HG03045 (cell line): ENCODE results near the gene PPP1CB.
A peak's percentile ranks its signal among the peaks of the same experiment; 100 is the strongest.

Experiments used
- ATAC-seq: cut with Tn5 transposase; IDR thresholded peaks from one replicate; pipeline ENCODE4 v1.9.1; 2021; ENCODE audit warnings: mild to moderate bottlenecking, moderate library complexity; ENCODE audit not compliant: unreplicated experiment

The PPP1CB gene

DNA sequence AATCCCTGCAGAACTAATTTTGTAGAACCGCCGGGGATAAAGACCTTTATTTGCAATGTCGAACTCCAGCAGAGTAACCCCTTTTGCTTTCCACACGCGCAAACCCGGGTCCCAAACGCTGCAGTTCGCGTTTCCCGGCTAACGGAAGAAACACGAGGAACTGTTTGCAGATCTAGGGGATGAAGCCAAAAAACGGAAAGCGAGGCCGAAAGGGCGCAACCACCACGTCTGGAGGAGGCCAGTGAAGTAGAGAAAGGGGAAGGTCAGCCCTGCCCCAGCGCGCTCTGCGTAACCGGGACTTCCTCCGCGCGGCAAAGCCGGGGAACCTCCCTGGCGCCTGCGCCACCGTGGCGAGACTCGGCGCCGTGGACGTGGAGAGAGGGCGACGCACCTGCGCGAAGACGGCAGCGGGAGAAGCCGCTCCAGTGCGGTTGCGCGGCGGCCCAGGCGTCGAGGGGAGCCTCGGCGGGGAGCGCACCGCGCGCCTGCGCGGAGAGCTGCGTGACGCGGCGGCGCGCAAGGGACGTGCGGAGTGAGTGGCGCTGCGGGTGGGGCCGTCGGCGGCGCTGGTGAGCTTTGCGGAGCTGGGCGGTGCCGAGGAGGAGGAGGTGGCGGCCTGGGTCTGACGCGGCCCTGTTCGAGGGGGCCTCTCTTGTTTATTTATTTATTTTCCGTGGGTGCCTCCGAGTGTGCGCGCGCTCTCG is at the start of gene PPP1CB:
TSS of gene PPP1CB (plus strand) at position 579 of the 704 bp plus-strand sequence. CDS start 295 bp downstream, outside the sequence.
- ATAC-seq: peak; percentile 89

DNA sequence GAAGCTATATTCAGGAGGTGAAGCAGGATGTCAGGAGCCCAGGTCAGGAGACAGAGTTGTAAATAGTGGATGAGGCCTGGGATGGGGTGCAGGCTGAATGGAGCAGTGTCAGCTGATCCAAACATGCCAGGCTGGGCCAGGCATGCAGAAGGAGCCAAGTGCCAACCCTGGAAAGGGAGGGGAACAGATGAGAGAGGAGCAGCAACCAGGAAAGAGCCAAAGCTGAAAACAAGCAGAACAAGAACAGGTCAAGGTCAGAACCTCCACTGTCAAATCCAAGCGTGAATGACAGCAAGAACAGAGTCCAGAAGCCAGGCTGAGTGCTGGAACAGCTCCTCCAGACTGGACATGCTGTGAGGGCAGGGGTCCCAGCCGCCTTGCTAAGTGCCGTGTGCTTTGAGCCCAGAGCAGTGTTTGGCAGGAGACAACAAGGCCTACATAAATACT is 49.2 kb upstream of the PPP1CB start:
- ATAC-seq: no peak

DNA sequence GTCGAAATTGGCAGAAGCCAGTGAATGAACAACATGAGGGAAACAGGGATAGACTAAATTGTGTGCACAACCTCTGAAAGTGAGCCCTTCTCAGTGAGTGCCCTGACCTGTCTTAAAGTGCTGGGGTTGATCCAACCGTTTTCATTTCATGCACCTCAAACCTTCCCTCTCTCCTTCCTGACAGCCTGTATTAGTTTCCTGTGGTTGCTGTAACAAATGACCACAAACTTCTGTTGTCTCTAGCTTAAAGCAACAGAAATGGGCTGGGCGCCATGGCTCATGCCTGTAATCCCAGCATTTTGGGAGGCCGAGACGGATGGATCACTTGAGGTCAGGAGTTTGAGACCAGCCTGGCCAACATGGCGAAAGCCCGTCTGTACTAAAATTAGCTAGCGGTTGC is 48.8 kb upstream of the PPP1CB start:
- ATAC-seq: no peak

DNA sequence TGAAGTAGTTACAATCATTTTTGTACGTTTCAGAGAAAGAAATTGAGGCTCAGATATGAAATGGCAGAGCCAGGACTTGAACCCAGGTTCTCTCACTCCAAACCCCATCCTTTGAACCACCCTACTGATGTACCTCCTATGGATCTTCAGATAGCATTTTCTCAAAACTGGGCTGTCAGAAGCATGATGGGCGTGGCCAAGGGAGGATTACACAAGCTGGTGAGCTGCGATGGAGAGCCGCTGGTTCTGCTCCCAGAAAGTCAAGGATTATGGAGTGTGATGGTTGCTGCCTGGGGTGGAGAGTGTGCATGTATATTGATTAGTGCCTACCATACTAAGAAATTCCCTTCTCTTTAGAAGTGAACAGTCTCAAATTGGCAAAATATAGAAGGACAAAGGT is 47.0 kb upstream of the PPP1CB start:
- no peak for ATAC-seq

DNA sequence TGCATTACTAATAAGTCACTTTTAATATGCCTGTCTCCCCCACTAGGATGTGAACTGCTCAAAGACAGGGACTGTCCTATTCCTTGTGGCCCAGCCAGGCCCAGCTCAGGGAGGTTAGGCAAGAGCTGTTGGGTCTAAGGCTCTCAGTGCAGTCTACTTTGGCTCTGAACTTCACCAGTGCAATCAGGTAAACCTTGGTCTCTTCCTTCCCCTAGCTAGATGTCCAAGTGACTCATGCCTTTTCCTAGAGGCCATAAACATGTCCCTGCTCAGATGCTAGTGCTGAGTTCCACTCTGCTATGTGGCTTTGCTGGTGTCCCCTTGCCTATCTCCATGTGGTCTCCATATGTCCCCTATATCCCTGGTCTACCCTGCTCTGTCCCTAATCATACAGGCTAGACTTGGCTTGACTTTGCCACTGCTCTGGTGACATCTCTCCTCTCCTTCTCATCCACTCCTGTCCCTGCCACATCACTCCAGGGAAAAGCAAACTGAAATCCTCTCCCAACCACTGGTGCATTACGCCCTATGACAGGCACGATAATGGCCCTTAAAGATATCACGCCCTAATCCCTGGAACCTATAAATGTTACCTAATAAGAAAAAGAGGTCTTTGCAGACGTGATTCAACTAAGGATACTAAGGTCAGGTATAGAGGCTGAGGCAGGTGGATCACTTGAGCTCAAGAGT is 45.7 kb upstream of the PPP1CB start:
- ATAC-seq: no peak

DNA sequence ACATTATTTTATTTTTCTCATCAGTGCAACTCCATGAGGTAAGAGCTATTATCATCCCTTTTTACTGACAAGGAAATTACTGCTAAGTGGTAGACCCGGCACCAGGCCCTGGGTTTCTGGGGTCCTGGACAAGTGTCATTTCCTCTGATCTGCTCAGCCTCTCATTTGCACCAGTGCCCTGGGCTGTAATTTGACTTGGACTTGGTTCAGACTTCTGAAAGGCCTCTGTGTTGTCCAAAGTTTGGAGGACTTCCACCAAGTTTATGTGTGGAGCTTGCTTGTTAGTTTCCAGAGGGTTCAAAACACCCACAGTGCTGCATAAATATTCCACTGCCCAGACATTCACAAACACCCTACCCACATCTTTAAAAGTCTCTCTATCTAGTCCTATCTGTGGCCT is 44.0 kb upstream of the PPP1CB start:
- no peak for ATAC-seq

DNA sequence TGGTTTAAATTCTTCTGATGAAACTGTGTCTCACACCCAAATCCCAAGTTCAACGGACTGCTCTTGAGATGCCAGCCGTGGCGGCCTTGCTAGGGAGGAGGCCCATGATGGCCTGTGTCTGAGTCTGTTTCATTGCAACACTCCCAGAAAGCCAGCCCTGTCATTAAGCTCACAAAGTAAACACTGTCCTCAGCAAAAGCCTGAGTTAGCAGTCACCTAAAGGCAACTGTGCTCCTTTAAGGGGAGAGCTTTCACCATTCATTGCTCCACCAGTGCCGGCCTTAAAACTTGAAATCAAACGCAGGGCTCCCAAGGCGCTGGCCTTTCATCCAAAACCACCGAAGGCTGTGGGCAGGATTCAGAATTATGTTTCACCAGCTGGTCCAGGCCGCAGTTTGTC is 42.5 kb upstream of the PPP1CB start:
- ATAC-seq: no peak

DNA sequence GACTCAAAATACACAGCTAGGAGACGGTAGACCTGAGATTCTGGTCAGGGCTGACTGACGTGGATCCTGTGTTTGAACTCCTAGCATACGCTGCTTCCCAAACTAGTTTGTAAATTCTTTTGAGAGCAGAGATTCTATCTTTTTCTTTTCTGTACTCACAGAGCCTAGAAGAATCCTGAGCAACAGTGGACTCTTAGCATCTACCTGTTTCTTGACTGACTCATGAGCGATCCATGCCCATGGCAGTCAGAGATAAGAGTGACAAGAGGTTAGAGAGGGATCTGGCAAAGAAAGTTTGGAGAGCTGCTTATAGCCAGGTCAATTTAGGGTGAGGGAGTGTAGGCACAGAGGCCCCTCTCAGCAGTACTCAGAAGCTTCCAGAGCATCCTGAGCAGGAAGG is 41.1 kb upstream of the PPP1CB start:
- ATAC-seq: no peak

DNA sequence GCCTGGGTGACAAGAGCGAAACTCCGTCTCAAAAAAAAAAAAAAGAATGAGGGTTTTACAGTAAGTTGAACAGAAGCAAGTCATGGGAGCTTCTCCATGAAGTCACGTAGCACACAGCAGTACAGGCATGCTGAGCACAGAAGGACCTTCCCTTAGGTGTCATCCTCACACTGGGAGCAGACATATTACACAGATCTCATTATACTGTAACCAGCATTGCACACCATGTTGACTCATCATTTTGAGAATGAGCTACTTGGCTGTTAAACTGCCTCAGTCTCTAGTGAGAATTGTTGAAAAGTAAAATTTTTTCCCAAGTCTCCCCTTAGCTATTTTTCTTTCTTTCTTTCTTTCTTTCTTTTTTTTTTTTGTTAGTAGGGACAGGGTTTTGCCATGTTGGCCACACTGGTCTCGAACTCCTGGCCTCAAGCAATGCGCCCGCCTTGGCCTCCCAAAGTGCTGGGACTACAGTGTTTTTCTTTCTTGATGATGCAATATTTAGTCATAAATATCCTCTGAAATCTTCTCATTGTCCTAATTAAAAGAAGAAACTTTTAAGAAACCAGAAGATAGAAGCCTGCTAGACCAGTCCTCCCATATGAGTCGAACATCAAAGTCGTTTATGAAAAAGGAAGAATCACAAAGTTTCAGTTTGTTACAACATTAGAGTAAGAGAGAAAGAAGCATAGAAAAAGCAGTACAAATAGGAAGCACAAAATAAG is 37.9 kb upstream of the PPP1CB start:
- no peak for ATAC-seq

DNA sequence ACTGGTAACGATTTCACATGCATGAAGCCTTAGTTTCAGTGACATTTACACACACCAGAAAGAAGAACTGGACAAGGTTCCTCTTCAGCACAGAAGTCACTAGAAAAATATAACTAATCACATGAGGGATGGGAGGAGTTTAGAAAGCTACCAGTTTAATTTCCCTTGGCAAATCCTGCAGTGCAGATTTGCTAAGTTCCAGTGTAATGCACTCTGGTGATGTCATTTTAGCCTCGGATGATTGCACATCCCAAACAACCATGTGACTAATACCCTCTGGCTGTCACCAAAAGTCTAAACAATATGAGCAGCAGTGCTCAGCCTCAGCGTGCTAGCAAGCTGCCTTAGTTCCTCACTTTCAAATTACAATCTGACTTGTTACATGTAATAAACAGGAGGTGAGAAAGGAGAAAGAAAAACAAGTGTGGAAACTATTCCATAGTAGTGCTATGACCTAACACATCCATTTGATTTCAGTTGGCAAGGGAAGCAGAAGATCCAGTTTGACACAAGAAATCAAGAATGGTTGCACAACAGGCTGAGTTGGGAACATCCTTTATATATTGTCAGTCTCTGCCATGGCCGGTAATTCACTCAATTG is 35.3 kb upstream of the PPP1CB start:
- ATAC-seq: no peak

DNA sequence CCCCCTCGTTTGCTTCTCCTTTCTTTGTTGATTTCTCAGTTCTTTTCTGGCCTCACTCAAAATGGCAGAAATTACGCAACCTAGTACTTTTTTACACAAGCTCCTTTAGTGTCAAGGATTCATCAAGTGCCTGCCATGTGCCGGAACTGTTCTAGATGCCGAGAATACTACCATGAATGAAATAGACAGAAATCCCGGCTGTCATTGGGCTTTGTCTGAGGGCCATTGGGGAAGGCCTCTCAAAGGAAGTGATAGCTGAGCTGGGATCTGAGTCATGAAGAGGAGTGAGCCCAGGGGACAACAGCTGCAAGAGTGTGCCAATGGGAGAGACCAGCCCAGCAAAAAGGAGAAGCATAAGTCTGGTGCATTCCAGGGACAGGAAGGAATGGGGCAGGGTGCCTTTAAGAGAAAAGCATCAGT is 34.3 kb upstream of the PPP1CB start:
- ATAC-seq: no peak

DNA sequence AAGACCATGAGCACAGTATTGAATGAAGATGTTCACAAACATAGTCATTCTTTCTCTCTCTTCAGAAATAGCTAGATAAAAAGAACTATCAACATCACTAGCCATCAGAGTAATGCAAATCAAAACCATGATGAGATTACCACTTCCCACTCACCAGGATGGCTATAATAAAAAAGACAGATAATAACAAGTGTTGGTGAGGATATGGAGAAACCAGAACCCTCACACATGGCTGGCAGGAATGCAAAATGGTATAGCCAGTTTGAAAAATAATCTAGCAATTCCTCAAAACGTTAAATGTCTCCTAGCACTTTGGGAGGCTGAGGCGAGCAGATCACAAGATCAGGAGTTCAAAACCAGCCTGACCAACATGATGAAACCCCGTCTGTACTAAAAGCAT is 31.3 kb upstream of the PPP1CB start:
- no peak for ATAC-seq

DNA sequence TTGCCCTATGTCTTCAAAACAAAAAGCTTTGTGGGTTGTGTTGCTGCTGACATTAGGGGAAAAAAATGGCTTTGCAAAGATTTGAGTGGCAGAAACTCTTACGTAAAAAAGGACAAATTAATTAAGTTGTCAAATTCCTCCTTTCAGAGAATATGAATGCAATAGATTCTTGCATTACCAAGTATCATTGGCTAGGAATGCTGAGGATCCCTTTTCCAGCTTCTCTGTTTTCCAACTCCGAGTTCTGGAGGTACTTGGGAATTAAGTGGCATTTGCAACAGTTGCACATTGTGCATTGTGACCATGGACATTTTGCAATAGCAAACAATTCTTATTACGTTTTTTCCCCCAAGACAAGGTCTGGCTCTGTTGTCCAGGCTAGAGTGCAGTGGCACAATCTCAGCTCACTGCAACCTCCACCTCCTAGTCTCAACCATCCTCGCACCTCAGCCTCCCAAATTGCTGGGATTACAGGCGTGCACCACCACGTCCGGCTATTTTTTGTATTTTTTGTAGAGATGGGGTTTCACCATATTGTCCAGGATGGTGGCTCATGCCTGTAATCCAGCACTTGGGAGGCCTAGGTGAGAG is 29.9 kb upstream of the PPP1CB start:
- no peak for ATAC-seq

DNA sequence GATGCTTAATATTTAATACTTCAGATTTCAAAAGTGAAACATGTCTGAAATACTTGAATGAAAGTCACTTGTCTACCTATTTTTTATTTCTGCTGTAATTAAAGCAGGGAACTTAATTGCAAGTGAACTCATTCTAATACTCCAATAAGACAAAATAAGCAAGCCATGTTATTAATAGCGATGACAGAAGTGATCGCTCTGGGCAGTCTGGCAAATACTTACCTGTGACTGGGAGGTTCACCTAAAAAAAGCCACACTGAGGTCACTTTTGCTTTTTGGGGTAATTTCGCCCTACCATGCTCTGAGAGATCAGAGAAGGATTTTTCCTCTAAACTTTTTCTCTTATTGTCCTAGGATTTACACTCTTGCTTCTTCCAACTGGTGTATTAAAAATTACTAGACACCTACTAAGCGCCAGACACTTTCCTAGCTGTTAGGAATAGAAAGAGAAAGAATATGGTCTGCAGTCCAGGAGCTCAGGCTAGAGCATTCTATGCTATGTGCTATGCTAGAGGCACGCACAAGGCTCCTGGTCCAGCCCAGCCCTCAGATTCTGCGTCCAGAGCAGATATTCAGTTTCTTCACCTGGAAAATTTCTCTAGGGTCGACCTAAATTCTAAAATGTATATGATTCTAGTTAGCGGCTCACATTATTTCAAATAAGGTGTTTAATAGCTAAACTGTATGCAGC is 26.5 kb upstream of the PPP1CB start:
- ATAC-seq: no peak

DNA sequence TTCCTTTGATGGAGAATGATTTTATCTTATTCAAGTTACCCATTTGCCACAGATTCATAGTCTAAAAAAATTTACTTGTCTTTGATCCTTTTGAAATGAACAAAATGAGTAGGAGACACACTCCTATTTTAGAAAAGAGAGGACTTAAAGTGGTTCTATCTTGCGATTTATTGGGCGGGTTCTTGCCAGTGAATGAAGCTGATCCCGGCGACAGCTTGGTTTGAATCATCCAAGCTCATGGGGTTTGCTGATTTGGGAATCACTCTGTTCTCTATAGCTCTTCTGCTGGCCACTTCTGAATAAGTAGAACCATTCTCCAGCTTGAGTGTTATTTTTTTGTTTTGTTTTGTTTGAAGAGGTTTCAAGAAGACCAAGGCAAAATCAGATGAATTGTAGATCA is 25.5 kb upstream of the PPP1CB start:
- no peak for ATAC-seq

DNA sequence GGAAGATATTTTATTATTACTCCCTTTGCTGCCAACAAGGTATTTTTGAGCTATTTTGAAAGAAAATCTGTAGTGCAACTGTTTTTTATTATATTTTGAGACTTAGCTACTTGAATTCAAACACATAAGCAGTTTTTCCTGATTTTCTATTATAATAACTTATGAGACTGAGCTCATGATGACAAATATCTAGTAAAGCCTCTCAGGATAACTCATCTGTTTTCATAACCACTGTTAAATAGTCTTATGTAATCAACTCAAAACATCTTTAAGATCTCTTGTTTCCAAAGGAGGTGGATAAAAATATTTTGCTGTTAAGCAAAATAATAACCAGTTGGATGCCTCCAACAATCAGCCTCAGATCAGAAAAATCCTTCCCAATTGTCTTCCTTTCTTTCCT is 21.9 kb upstream of the PPP1CB start:
- no peak for ATAC-seq

DNA sequence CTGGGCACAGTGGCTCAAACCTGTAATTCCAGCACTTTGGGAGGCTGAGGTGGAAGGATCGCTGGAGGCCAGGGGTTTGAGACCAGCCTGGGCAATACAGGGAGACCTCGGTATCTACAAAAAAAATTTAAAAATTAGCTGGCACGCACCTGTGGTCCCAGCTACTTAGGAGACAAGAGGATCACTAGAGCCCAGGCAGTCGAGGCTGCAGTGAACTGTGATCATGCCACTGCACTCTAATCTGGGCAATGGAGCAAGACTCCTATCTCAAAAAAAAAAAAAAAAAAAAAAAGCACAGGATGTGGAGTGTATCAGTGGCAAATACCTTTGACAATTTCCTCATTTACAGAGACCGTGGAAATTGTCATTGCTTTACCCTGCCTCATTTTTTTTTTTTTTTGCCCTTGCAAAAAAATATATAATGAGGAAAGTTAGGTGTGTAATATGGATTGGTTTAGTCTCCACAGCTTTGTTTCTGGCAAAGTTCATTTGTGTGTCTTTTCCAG is 20.9 kb upstream of the PPP1CB start:
- no peak for ATAC-seq

DNA sequence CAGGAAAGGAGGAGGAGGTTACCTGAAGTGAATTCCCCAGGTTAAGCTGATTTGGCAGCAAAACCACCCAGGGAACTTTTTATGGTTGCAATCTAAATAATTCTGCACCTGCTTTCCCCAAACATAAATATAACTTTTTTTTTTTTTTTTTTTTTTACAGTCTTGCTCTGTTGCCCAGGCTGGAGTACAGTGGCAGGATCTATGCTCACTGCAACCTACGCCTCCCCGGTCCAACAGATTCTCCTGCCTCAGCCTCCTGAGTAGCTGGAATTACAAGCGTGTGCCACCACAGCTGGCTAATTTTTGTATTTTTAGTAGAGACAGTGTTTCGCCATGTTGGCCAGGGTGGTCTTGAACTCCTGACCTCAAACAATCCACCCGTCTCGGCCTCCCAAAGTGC is 16.1 kb upstream of the PPP1CB start:
- ATAC-seq: no peak

DNA sequence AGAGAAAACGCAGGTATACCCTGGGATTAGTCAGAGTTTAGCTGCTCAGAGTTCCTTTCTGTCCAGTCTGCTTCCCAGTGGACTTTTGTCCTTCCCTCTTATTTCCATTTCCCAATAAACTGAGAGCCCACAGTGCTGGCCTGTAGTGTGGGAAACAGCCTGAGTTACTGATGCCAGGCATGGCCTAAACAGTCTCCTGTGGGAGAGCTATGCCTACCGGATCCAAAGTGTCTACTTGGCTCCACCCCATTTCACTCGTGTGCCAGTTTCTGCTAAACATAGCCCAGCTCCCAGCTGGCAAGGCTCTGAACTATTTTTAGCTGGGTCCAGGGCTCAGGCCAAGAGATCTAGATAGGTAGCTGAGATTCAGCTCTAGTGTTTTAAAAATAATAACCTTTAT is 15.6 kb upstream of the PPP1CB start:
- no peak for ATAC-seq

DNA sequence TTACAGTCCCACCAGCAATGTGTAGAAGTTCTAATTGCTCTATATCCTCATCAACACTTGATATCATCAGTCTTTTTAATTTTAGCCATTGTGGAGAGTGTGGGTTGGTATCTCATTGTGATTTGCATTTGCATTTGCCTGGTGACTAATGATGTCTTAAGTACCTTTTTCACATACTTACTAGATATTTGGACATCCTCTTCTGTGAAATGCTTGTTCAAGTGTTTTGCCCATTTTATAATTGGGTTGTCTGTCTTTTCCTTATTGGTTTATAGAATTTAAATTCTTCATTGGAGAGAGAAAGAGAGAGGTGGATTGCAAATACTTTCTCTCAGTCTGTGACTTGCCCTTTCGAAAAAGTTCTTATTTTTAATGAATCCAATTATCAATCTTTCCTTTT is 14.0 kb upstream of the PPP1CB start:
- no peak for ATAC-seq
